Kidney capillary endothelial cell (primary cell): ENCODE results near the gene TEX36.
"Not testable (repeated sequence)": the region's sequence is repeated elsewhere in the genome, so short reads cannot be mapped to it uniquely, and the experiment has no call there.

ENCODE experiments used
- DNase-seq: peaks from one replicate; pipeline ENCODE4 v3.0.0-alpha.2; 2018; ENCODE audit warnings: low spot score

Gene TEX36

DNA sequence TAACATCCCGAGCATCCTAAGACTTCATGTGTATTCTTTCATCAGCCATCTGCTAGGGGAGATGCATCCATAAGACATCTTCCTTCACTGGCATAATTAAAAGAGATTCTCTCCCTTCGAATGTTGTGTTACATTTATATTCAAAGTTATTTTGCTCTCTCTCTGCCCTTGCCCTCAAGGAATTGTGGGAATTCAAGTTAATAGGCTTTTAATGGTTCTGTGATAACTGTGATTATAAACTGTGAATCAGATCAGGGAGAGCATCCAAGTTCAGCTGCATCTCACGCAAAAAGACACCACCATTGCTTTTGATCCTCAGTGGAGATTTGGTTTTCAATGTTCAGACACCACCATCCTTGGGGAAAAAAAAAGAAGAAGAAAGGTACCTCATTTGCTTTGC lies 9.2 kb upstream of the TEX36 start:
- DNase-seq, result no peak

DNA sequence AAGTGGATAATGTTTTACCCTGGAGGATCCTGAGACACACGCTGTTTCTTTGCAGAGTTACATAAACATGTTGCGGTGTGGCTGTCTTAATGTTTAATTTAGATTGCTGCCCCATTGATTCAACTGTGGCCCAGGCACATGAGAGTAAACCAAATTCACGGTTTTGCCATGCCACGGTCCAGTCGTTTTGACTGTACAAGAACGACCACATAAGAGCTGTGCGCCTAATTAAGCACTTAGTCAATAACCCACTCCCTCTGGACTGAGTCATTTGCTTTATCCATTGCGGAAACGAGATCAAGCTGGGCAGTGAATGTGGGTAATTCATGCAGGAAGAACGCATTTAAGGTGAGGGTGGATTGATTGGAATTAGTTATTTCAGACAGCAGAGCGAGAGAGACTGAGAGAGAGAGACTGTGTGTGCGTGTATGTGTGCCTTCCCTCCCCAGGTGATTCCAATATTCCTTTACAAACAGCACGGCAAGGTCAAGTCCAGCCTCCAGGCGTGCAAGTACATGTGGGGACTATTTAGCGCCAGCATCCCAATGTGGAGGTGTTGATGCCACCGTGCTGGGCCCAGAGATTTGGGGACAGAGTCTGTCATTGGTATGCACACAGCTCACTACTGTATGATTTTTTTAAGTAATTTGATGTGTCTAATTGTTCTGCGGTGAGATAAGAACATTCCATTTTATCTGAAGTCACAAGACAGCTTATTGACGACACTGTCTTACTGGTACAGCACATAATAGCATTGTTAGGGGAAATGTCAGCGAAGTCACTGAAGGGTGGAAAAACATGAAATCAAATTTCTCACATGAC lies 8.4 kb upstream of the TEX36 start:
- DNase-seq, result no peak

DNA sequence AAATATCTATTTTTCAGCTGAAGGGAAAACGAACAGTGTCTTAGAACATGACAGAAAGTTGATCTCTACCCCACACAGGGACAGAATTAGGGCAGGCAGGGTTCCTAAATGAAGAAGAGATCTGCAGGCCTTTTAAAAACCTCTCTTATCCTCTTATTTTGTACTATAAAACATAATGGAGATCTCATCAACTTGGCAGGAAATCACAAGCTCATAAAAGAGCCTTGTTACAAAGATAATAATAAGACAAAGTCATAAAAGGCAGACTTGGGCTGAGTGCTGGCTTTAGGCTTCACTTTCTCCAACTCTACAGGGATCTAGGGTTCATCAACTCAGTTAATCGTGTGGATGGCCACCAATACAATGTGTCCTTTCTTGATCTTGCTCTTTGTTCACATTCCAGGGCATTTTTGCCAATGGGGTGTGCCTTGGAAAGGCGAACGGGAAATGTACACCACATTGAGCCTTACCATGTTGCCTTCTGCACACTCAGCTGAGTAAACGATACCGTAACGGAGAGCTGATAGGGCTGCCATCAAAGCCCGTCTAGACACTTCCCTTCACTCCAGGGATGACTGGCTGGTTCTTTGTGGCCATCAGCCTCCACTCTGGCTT lies 7.1 kb upstream of the TEX36 start:
- no peak for DNase-seq

DNA sequence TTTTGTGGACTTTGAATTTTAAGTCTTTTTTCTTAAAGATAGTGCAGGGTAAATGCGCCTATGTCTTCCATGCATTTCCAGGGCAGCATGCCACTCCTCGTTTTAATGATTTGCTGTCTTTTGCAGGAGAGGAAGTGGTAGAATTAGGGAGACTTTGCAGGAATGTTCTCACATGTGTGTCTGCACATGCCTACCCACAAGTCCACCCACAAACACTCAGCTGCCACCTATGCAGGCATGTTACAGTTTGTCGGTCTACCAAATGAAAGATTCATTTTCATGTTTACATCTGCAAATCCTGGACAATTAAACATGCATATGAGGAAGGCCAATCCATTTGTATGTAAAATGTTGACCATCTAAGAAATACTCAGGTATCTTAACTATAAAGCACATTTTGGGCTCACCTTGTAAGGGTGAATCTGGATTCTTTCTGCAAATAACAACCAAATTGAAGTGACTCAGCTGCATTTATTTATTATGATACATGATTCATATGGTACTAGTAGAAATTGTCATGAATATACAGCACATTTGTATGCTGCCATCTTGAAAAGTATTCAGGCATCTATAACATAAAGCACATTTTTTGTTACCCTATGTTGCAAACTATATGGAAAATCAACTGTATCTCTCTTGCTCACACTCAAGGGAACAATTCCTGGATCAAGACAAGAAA lies 4.7 kb upstream of the TEX36 start:
- DNase-seq, result no peak

DNA sequence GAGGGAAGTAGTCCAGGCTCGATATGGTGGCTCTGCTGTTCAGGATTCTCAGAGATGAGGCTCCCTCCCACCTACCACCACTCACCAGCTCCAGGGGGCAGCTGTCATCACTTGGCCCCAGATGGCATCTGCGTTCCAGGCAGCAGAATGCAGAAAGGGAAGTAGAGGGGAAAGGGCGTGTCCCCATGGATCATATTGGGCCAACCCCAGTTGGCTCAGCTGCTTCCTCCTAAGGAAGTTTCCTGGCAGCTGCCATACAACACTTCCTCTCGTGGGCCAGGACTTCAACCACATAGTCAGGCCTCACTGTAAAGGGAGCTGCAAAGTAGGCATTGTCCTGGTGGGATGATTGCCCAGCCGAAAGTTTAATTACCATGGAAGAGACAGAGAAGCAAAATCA lies 1.6 kb upstream of the TEX36 start:
- no peak for DNase-seq

- no peak for DNase-seq
These were observed 858 bp upstream of the TEX36 start for GRCh38 chr10:125683821-125684220.

DNA sequence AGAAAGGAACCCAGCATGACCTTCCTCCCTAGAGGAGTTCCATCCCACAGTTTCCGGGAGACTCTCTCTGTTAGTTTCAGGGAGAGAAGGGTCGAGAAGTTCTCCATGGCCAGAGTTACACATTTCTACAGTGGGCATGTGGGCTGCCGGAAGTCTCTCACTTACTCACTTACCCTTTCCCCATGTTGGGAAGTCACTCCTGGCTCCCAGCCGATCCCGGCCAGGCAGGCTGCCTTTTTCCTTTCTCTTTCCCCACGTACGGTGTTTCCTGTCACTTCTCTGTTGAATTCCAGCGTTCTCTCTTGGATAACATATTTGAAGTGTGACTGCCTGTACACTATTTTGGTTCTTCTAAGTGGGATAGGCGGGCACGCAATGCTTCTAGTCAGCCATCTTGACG lies 3.5 kb downstream of the TEX36 start:
- no peak for DNase-seq

GRCh38 chr10:125672884-125673283 lies 10.1 kb downstream of the TEX36 start:
- DNase-seq, result no peak

GRCh38 chr10:125662584-125662983 lies 20.4 kb downstream of the TEX36 start:
- DNase-seq, result no peak

DNA sequence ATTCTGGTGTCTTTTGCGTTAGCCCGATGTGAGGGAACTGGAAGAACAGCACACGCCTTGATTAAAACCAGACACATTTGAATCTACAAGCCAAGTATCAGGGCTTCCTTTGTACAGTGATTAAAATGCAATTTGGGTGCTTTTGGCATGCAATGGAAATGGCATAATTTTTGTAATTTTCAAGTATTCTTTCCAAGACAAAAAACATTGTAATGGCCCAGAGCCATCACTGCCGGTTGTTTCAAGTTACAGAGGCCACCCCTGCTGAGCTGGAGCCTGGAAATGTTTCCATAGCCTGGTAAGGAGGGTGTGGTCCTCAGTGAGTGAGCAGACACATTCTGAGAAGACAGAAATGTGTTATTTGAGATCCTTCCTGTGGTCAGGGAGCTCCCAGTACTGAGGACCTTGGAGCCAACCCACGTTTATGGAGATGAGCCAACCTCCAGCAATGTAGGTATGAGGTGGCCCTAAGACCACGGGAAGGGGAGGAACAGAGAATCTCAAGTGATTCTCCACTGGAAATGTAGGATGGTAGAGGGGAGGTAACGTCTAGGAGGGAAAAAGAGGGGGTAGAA lies 20.9 kb downstream of the TEX36 start:
- no peak for DNase-seq

- no peak for DNase-seq
These were observed 21.5 kb downstream of the TEX36 start for GRCh38 chr10:125661431-125661940.

GRCh38 chr10:125659071-125659470 lies 23.9 kb downstream of the TEX36 start:
- DNase-seq, result no peak

- DNase-seq, result no peak
These were observed 26.4 kb downstream of the TEX36 start for GRCh38 chr10:125656523-125656922.

DNA sequence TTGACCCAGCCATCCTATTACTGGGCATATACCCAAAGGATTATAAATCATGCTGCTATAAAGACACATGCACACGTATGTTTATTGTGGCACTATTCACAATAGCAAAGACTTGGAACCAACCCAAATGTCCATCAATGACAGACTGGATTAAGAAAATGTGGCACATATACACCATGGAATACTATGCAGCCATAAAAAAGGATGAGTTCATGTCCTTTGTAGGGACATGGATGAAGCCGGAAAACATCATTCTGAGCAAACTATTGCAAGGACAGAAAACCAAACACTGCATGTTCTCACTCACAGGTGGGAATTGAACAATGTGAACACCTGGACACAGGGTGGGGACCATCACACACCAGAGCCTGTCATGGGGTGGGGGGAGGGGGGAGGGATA lies 29.9 kb downstream of the TEX36 start:
- DNase-seq, result not testable (repeated sequence)

GRCh38 chr10:125646311-125646710 lies 36.7 kb downstream of the TEX36 start:
- DNase-seq, result no peak

DNA sequence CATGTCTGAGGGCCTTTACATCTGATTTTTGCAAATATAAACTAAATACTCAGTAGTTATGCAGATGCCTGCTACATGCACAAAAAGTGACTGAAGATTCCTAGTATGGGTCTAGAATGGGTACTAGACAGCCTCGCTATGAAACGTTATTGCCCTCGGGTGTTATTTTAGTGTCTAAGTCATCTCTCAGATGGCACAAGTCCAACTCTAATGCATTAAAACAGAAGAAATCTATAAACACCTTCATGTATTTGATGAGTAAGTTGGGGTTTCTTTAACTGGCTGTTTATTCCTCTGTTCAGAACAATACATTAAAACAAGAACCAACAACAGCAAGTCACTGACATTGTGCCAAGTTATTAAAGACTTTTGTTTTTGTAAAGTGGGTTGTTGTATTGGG lies 41.6 kb downstream of the TEX36 start:
- no peak for DNase-seq

GRCh38 chr10:125640653-125641052 lies 42.3 kb downstream of the TEX36 start:
- DNase-seq, result no peak

GRCh38 chr10:125639846-125640245 lies 43.1 kb downstream of the TEX36 start:
- DNase-seq, result no peak

- no peak for DNase-seq
These were observed 44.4 kb downstream of the TEX36 start for GRCh38 chr10:125638555-125638954.

DNA sequence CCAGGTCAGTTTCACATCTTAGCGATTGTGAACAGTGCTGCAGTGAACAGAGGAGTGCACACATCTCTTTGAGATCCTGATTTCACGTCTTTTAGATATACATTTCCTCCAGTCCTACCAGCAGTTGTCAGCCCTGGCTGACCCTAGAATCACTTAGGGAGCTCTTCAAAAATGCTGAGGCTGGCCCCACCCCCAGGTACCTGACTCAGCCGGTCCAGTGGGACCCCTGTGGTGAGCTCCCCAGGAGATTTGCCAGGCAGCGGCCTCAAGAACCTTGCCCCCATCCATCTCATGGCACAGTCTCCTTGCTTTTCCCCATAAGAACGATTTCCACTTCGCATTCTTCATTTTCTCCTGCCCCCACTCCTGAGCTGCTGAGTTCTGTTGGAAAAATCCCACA lies 45.5 kb downstream of the TEX36 start:
- no peak for DNase-seq

DNA sequence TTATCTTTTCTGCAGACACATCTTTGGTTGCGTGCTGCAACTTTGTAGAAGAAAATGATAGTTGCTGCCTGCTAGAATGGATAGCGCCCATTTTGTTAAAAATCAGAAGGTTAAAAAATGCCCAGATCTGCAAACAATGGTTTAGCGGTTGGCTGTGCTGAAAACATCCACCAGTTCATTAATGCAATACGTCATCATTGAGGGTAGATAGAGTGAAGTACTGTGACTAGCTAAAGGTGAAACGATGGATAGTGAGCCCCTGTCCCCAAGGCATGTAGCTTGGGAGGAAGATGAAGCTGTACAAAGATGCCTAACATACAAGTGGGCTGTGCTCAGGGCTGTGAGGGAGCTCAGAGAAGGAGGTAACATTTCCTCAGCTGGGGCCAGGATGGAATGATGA lies 48.4 kb downstream of the TEX36 start:
- DNase-seq, result no peak

DNA sequence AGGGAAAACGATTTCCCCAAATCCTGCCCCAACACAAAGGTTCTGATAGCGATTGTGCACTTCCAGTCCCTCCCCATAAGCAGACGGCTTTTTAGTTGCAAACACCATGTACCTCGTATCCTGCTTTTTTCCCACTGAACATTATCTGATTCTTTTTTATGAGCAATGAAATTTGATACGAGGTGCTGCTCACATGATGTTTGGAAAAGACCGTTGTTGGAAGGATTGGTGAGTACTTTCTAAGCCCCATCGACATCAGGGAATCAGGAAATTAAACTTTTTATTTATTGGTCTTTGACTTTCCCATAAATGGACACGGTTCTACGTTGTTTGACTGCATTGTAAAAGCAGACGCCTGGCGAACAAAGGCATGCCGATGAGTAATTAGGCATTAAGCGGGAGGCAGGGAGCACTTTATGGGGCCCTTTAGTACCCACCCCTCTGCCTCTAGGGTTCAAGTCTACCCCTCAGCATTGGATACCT lies 49.4 kb downstream of the TEX36 start:
- no peak for DNase-seq

GRCh38 chr10:125631806-125632205 lies 51.2 kb downstream of the TEX36 start:
- no peak for DNase-seq
